Measurements from ENCODE around the gene PIGS.

GRCh38 chr17:28584434-28584833 is 13.1 kb upstream of the PIGS start:
- no peak for TF ChIP-seq CTCF (IDR thresholded peaks at IDR 0.05; ENCODE audit: insufficient read depth, low read length)
- no peak for TF ChIP-seq GABPA (IDR thresholded peaks at IDR 0.05; ENCODE audit: low read depth)
